ENCODE measurements around the gene MSL3B.

The MSL3B gene

DNA sequence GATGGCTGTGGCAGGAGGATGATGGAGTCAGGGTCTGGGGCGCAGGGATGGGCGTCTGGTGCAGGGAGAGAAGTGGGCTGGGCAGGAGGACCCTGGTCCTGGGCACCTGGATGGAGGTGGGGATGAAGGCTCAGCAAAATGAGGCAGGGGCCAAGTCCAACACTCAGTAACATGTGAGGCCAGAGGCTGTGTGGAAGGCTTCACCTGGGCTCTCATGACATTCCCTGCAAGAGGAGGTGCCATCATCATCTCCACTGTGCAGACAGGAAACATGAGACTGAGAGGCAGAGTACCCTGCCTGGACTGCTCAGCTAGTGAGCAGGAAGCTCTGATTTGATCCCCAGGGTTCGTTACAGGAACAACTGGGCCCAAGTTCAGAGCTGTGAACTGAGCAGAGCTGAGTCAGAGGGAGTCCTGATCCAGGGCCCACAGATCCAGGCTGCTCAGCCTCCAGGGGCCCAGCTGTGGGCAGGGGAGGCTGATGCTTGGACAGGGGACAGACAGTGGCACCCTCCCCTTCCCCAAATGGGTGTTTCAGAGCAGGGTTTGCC, 50.8 kb downstream of the MSL3B start:
- no peak for DNase-seq (ENCODE audit: low read depth)

DNA sequence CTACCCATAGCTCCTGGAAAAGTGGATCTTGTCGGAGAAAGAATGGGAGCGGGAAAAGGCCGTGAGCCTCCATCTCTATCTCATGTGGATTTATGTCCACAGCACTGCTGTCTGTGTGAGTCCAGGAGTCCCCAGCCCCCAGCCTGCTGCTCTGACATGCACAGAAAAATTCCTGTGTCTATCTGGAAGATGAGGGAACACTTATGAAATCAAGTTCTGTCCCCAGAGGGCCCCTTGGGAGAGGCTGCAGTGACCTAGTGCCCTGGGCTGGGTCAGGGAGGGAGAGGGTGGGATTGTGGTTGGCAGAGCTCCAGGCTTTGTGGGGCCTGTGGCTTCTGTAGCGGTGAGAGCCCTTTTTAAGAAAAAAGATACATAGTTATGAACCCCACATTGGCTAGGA, 51.4 kb downstream of the MSL3B start:
- DNase-seq (ENCODE audit: low read depth): no peak

DNA sequence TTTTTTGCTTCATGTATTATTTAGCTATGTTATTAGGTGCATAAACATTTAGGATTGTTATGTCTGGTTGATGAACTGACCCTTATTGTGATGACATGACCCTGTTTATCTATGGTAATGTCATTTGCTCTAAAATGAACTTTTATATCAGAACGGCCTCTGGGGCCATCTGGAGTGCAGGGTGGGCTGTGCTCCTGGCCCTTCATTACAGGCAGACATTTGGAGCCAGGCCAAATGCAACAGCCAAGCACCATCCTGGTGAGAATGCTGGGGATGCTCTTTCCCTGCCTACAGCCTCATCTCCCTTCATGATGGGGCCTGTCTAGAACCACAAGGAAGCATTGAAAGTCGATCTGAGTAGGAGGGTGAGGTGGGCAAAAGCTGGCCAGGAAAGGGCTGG, 51.9 kb downstream of the MSL3B start:
- no peak for DNase-seq (ENCODE audit: low read depth)

DNA sequence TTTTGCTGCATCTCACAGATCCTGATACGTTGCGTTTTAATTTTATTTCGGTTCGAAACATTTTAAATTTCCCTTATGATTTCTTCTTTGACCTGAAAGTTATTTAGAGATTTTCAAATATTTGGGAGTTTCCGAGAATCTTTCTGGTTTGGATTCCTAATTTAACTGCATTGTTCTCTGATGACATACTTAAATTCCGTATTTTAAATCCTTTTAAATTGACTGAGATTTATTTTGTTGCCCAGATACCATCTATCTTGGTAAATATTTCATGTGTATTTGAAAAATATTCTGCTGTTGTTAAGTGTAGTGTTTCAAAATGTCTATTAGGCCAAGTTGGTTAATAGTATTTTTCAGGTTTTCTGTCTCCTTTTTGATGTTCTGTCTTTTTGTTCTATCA, 52.3 kb downstream of the MSL3B start:
- no peak for DNase-seq (ENCODE audit: low read depth)
